GM18498 (cell line): ENCODE results near the gene ATXN3L.

Experiments used
- ATAC-seq: cut with Tn5 transposase; IDR thresholded peaks from one replicate; pipeline ENCODE4 v1.9.1; 2021; ENCODE audit warnings: mild to moderate bottlenecking, moderate library complexity; ENCODE audit not compliant: unreplicated experiment

Gene ATXN3L

DNA sequence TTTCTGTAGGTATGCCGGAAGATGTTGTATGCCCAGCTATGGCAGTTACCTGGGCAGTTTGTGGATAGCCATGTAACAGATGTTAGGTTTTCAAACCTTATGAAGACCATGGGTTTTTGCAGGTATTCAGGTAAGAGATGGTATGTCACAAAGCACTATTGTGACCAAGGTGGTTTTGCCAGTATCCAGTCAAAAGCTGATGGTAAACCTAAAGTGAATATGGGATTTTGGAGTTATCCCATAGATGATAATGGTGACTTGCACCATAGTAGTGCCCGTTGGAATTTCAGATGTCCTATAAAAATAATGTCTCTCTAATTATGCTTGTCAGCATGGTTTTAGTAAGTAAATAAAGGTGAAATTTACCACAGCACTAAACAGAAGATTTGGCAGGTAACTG lies at the start of gene ATXN3L:
ATXN3L (minus strand) TSS at position 101 of the 400 bp plus-strand sequence. CDS start 119 bp downstream, outside the sequence.
- ATAC-seq: no peak

DNA sequence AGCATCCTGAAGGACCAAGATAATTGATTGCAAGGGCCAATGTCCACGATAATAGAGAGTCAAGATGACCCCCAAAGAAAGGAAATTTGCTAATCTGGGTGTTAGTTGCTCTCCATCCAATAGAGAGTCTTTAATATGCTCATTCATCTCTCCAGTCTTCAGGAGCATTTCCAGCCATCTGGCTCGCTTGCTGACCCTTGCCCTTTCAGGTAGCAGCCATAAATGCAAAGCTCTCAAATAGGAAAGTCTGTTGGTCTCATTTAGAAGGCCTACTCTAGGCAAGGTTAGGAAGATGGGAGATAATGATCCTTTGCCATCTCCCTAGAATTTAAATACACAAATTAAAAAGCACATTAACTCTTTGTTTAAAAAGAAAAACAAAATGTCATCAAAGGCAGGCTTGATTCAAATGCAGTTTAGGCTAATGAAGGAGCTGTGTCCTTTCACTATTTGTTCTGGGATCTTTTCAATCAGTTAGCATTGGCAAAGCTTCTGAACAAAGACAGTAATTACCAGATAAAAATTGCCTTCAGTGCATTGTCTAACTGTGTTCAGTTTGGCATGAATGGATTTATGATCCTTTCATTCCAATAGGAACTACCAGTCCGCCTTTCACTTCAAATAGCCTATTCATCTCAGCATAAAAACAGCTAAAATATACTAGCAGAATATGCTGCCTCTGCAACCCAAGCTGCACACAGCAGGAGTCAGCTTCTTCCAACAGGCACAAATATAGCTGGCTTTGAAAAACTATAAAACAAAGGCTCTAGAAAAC lies 49.6 kb upstream of the ATXN3L start:
- ATAC-seq: no peak

DNA sequence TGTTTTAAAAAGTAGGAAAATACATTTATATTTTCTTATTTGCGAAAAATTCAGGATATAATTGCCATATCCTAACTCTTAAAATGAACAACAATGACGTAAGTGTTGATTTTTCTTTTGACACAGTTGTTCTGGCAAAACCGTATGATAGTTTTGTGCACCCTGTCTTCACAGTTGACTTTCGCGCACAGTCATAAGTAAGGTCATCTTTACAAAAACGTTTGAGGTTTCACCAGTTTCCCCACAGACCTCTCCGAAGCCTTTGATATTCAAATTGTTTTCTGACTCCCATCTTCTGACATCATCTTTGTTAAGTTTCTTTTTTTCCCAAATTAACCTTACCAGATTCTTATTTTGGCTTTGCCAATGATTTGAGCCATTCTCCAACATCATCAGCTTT lies 48.1 kb upstream of the ATXN3L start:
- no peak for ATAC-seq

DNA sequence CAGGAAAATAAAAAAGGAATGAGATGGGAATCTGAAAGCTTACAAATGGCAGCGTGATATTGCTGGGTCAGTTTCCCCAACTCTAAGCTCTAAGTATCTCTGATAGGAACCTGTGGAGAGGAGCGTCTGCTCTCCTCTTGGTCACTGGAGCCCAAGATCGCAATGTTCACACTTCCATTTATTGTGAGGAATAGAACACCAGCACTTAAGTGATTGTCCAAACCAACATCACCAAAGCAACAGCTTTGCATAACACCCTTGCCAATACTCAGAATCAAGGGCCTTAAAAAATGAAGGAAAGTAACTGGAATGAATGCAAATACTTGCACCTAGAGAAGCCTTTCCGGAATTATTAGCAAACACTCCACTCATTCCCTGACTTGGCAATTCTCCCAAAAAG lies 46.8 kb upstream of the ATXN3L start:
- ATAC-seq: no peak

DNA sequence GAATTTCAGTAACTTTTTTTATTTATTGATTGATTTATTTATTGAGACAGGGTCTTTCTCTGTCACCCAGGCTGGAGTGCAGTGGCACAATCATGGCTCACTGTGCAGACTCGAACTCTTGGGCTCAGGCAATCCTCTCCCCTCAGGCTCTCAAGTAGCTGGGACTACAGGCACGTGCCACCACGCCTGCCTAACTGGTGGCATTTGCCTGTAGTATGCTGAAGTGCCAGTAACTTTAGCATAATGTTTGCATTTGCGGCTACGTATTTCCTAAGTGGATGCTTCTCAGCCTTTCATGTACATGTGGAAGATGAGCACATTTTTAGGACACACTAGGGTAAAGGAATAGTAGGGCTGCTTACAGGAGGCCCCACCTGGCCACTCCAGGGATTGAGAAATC lies 45.3 kb upstream of the ATXN3L start:
- no peak for ATAC-seq

DNA sequence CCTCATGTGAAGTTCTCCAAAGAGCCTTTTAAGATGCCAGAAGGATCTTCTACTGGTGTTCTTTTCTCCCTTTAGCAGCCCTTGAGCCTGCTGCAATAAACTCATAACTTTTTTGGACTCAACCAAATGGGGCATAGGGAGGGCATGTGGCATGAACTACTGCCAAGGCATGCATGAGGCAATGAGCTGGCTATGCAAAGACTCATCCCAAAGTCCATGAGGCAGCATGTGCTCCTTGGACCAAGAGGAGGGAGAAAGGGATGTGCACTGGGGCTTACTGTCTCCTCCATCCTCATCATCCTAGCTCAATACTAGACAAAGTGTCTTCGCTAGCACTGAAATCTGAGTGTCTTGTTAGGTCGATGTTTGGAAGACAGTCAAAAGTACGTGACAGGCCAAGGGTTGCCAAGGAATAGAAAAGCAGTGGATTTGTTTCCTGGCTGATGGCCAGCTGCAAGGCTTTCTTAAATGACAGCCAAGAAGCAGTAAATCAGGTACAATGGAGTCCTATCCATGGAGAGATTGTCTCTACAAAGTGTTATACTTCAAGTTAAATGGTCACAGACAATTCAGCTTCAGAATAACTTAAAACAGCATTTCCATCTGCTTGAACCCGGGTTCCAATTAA lies 44.5 kb upstream of the ATXN3L start:
- no peak for ATAC-seq

DNA sequence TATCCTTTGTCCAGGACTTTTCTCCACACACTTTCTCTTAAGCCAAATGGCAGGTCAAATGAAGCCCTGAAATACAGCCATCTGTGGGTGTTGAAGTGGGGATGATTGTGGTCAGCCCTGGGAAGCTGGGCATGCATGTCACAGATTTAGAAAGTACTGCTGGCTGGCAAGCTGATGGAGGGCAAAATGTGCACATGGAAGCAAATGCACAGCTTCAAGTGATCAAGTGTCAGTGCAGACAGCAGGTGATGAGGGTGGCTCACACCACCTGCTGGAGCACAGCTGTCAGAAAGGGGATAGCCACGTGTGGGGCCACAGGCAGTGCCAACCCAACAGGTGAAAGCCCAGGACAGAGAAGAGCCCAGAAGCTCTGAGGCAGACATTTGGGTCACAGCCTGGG lies 40.3 kb upstream of the ATXN3L start:
- no peak for ATAC-seq

DNA sequence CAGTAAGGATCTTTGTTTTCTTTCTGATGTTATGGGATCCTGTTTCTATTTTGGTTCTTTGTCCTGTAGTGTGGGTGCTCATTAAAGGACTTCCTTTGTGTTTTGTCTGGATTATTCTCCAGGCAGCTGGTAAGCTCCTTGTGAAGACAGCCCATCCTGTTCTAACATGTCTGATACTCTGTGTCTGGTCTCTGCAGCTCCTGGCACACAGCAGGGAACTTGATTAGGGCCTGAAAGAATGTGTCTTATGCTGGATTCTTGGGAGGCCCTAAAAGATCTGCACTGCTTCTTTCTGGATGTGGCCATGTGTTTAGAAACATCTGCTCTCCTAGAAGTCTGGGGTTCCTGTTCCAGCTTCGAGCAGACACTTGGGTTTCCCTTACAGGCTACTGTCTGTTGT lies 38.1 kb upstream of the ATXN3L start:
- no peak for ATAC-seq

DNA sequence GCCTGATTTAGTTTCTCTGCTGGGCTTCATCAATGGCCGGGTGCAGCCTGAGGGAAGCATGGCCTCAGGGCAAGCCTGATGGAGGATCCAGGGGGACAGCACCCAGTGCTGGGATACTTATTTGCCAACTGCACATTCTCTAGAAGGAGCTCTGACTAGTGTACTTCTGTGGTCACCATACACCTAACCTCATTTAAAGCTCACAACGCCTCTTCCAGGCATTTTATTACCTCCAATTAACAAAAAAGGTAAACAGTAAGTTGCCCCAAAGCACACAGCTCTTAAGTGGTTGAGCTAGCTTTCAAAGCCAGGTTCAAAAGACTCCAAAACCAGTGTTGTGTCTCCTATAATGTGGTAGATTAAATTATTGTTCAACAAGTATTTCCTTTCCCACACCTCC lies 26.8 kb upstream of the ATXN3L start:
- ATAC-seq: no peak

DNA sequence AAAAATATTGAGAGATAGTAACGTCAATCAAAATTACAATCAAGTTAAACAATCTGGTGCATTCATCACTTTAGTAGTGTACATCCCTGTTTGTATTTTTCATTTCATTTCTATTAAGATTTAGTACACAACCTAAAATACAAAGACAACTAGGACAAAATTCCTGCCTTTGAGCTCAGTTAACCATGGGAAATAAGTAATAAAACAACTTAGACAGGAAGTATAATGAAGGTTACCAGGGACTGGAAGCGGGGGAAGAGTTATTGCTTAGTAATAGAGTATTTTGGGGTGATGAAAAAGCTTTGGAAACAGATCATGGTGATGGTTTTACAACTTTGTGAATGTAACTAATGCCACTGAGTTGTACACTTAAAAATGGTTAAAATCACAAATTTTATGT lies 25.6 kb upstream of the ATXN3L start:
- no peak for ATAC-seq

DNA sequence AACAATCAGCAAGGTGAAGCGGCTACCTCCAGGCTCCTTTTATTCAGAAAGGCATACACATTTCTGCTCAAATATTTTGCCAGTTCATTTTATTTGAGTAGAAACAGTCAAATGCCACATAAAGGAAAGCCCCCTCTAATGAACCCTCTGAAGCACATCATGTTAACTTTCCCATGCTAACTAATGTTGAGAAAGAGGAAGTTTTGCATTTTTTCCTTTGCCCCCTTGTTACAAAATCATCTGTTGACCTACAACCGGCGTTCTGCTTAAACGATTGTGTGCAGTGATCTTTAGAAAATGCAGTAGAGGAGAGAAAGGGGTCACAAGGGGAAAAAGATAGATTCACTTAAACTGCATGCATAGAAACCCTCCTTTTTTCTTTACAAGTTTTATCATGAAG lies 25.2 kb upstream of the ATXN3L start:
- no peak for ATAC-seq

DNA sequence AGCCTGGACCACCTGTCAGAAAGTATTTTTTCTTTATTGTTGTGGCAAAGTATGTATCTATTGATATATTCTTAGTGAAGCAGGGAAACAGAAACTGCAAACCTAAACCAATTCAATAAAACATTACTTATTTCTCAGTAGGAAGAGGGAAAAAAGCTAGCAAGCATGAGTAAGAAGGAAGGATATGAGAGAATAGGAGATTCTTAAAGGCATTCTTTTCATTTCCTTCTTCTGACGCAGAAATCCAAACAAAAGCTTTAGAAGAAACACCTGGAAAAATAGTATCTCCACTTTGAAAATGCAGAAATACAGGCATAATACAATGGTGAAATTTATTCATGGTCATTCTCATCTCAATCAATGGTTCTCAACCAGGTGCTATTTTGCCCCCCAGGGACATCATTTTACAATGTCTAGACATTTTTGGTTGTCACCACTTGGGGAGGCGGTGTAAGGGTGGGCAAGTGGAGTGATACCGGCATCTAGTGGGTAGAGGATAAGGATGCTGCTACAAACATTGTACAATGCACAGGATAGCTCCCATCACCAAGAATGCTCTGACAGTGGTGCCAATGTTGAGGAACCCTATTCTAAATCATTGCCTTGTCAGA lies 21.7 kb upstream of the ATXN3L start:
- ATAC-seq: no peak

DNA sequence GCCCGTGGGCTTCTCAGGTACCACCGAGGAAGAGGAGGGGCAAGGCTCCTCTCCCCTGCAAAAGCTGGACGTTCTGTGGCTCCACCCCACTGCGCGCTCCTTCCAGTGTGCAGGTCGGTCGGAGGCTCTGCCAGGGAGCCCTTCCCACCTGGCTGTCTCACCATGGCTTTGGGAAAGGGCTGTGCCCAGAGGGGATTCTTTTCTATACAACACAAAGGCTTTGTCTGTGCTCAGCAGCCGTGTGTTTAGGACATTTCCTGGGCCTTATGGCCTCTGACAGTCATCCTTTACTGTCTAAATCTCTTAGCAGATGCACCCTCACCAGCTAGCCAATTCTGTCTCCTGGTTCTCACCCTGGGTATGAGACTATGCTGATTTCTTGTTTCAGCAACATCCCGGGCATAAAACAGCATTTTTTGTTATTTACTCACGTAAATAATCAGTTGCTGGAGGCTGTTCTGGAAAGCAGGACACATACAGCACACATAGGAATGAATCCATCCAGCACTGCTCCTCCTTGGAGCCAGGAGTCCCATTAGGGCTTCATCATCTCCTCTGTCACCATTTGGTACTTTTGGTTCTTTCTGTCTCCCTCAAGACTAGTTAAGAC lies 20.4 kb upstream of the ATXN3L start:
- no peak for ATAC-seq

DNA sequence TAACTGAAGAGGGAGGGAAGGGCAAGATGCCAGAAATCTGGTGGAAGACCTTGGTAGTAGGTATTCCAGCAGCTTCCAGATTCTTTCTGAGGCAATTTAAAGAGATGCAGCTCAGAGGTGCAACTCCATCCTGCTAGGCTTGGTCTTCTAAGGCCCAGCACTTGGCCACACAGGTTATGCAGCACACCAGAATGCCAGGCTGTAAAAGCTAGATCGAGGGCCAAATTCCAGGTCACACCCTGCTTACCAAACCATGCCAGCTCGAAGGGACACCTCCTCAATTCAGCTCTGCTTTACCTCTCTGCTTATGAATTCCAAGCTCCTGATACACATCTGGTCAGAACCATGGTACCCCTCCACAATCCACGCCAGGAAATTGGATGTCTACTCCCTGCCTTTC lies 19.8 kb upstream of the ATXN3L start:
- ATAC-seq: no peak

DNA sequence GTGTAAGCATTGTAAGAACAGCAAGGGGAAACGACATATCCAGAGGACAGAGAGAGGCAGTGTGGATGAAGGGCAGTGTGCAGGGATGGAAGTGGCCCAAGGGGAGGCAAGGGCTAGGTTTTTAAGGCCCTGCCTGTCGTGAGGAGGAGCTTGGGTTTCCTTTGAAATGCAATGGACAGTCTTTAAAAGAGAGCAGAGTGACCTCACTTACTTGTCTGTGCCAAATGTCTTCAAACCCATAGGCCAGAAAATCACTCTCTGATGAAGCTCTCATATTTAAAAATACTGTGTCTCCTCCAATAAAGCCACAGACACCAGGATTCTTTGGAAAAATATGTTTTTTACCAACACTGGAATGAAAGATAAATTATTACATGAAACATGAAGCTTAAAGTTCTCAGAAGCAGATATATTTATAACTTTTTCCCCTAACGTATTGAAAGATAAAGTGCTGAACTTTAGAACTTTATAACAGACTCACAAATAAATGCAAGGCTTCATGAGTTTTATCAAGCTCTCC lies 19.2 kb upstream of the ATXN3L start:
- no peak for ATAC-seq

DNA sequence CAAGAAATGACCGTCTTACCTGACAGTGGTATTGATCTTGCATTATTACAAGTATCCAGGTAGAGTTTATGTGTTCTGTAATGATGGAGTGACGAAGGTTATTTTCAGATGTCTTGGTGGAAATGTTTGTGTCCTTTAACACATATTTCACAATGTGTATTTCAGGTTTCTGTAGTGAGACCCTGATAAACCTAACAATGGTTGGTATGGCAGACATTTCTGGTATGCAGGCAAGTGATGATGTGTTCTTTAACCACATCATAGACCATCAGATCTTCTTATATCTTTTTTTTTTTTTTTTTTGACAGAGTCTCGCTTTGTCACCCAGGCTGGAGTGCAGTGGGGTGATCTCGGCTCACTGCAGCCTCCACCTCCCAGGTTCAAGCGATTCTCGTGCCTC lies 14.6 kb upstream of the ATXN3L start:
- ATAC-seq: no peak

DNA sequence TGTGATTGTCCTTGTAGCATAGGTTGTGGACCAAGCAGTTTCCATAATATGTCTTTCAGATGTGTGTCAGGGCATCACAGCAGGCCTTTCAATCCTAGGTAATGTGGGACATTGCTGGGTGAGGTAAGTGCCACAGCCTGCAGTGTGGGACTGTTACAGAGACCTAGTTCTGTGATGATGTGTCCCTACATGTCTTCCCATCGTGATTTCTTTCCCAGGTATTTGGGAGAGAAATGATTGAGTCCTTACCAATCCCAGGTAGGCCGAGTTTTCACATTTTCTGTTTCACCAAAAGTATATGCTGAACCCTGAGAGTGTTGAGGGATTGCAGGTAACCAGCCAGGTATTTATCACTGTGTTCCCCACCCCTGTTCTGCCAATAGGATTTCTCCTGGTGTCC lies 10.6 kb upstream of the ATXN3L start:
- no peak for ATAC-seq

DNA sequence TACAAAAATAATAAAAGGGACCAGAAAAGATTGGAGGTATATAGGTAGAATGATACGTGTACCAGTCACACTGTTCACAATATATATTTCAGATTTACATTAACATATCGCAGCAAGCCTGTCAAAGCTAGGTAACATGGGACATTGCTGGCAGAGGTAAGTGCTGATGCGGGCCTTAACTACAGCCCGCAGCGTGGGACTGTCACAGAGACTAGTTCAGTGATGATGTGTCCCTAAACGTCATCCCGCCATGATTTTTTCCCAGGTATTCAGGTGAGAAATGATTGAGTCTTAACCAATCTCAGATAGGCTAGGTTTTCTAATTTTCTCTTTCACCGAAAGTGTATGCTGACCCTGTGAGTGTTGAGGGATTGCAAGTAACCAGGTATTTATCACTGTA lies 7.8 kb upstream of the ATXN3L start:
- no peak for ATAC-seq

DNA sequence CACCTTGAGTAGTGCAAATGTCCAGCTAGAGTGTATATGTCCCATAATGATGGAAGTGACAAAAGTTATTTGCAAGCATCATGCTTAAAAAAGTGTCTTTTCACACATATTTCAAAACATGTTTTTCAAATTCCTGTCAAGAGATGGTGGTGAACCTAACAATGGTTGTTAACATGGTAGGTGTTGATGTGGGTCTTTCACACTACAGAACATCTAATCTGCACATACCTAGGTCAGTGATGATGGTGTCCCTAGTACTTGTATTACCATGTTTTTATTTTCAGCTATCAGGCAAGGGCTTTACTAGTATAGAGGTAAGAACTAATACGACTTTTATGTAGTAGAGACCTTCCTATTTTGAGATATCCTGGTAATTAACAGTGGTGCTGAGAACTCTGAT lies 3.4 kb upstream of the ATXN3L start:
- ATAC-seq: no peak

DNA sequence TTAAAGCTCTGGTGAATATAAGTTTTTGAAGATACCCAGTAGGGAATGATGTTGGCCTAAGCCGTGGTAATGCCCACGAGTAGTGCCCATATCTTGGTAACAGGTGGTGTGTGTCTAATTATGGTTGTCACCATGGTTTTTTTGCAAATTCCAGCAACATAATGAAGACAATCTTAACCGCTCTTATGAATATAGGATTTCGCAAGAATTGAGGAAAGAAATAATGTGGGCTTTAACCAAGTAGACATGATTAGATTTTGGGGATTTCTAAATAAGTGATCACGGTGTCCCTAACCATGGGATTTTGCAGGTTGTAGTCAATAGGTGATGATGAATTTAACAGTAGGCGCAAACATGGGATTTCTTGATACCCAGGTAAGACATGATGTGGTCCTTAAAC lies 2.5 kb downstream of the ATXN3L start:
- ATAC-seq: no peak

DNA sequence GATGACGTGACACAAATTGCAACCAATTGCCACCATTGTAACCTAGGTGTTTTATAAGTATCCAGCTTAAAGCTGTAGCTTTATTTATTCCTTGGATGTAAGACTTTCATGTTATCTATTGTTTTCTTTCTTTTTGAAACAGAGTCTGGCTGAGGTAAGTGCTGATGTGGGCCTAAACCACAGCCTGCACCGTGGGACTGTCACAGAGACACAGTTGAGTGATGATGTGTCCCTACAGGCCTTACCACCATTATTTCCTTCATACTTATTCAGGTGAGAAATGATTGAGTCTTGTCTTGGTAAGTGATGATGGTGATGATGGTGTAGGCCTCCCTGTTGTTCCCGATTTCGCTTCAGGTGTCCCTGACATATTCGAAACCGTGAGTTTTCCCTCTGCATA lies 8.3 kb downstream of the ATXN3L start:
- no peak for ATAC-seq

DNA sequence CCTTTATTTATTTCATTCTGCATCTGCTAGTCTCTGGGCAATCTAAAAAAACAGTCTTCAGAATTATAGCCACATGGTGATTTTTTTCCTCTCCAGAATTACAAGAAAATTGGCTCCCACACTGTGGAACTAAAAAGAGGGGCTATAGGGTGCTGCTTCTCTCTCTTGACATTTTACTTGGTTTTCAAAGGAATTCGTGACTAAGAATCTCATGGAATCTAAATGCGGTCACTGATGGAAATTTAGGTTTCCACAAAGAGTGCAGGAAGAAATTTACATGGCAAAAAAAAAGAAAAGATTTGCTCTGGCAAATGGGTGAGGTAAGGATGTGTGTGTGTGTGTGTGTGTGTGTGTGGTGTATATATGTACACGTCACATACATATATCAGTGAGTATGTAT lies 10.2 kb downstream of the ATXN3L start:
- ATAC-seq: no peak
